Esophagus (tissue), 2 donors: Measurements from ENCODE around the gene PRXL2A. TPM values are rescaled to one million over a fixed set of nuclear protein-coding genes. Genes with fewer than 3 reads are reported as not detected.
"Not testable (repeated sequence)": the region's sequence is repeated elsewhere in the genome, so short reads cannot be mapped to it uniquely, and the experiment has no call there.

Source experiments
- H3K27ac ChIP-seq, 2 donors: one replicate each; pipeline ENCODE4 v1.5.1; 2013; ENCODE audit warnings: low read depth in 2 of 2, mild to moderate bottlenecking in 2 of 2, inconsistent platforms in 1 of 2, low read length in 1 of 2, moderate library complexity in 1 of 2
- H3K27me3 ChIP-seq, 2 donors: one replicate each; pipeline ENCODE4 v1.6.1; 2013; ENCODE audit warnings: low read length in 2 of 2, control low read depth in 1 of 2, mild to moderate bottlenecking in 1 of 2; ENCODE audit not compliant: insufficient read depth in 2 of 2, control insufficient read depth in 1 of 2
- H3K36me3 ChIP-seq, 2 donors: one replicate each; pipeline ENCODE4 v1.6.1; 2013; ENCODE audit warnings: low read length in 1 of 2; ENCODE audit not compliant: control insufficient read depth in 2 of 2, insufficient read depth in 2 of 2
- H3K4me1 ChIP-seq, 2 donors: one replicate each; pipeline ENCODE4 v1.6.1; 2013; ENCODE audit warnings: low read length in 1 of 2; ENCODE audit not compliant: control insufficient read depth in 2 of 2, insufficient read depth in 2 of 2
- H3K4me3 ChIP-seq, 2 donors: one replicate each; pipeline ENCODE4 v1.5.1; 2013; ENCODE audit warnings: low read length in 2 of 2, mild to moderate bottlenecking in 2 of 2, low read depth in 1 of 2, moderate library complexity in 1 of 2
- H3K9me3 ChIP-seq, 2 donors: one replicate each; pipeline ENCODE4 v1.6.1; 2013; ENCODE audit warnings: mild to moderate bottlenecking in 2 of 2, low read depth in 1 of 2, low read length in 1 of 2, moderate library complexity in 1 of 2; ENCODE audit not compliant: control insufficient read depth in 2 of 2, insufficient read depth in 1 of 2
- WGBS, 2 donors: extraction: QIAGEN DNeasy Blood & Tissue Kit; methylation state at CpG; one replicate each; pipeline ENCODE4 v1.1.7; 2013; 5-methylcytosine and 5-hydroxymethylcytosine counted together
- polyA plus RNA-seq, 2 donors: library from polyadenylated mRNA; stranded (reverse); fragments of 200-250 nt; gene quantifications; one replicate each; pipeline ENCODE4 v1.2.3, GENCODE V29; 2013
- donor health status: healthy with polysubstance abuse.
- donor health status: Bipolar disorder and iron deficiency.

The PRXL2A gene
- polyA plus RNA-seq, 2 donors: 47.3 to 87.9 TPM

DNA sequence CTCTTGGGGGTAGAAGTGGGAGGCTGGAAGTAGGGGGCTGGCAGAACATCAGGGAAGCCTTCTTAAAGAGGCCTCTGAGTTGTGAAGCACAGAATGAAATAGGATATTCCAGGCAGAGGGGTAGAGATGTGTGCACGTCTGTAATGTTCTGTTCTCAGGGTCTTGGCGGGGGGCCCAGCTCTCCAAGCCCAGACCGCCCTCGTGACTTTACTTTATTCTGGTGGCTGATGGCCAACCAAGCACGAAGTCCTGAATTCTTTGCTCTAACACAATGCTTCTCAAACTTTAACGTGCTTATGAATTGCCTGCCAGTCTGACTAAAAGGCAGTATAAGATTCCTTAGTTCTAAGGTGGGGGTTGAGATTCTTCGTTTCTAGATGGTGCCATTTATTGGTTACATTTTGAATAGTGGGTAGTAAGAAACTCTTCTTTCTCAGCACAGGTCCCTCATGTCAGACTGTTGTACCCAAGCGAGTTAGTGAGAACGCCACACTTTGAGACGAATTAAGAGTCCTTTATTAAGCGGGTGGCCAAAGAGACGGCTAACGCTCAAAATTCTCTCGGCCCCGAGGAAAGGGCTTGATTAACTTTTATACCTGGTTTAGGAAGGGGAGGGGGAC lies 8.2 kb downstream of the PRXL2A start:
- peaks cover 0 to 3% of the 10 kb centered on the region in 2 donors for H3K36me3 ChIP-seq
- peak overlapping the region in 1 of 2 donors; percentile 65 for H3K27ac ChIP-seq
- peaks cover 7 to 11% of the 10 kb centered on the region in 2 donors for H3K4me1 ChIP-seq
- 48 to 54% methylated on average over 15 of the region's 15 CpGs for WGBS, 2 donors
- H3K4me3 ChIP-seq: no peak overlapping the region
- H3K27me3 ChIP-seq: no peaks in the 10 kb centered on the region
- no peaks in the 10 kb centered on the region for H3K9me3 ChIP-seq

DNA sequence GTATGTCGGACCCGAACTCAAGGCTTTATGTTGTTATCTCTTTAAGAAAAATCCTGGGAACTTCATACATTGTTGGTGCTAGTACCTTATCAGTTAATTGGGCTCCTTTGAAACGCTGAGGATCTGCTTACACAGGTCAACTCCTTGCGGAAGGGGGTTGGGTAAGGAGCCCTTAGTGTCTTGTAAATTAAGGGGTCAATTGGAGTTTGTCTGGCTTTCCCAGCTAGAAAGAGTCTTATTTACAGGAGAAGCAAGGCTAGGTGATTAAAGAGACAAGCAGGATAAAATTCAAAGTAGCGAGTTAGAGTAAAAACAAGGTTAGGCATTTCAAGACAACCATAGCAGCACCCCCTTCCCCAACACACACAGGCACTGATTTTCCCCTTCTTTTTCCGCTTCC lies 8.9 kb downstream of the PRXL2A start:
- not testable (repeated sequence) for H3K9me3 ChIP-seq
- 76 to 83% methylated on average over 6 of the region's 6 CpGs for WGBS, 2 donors

DNA sequence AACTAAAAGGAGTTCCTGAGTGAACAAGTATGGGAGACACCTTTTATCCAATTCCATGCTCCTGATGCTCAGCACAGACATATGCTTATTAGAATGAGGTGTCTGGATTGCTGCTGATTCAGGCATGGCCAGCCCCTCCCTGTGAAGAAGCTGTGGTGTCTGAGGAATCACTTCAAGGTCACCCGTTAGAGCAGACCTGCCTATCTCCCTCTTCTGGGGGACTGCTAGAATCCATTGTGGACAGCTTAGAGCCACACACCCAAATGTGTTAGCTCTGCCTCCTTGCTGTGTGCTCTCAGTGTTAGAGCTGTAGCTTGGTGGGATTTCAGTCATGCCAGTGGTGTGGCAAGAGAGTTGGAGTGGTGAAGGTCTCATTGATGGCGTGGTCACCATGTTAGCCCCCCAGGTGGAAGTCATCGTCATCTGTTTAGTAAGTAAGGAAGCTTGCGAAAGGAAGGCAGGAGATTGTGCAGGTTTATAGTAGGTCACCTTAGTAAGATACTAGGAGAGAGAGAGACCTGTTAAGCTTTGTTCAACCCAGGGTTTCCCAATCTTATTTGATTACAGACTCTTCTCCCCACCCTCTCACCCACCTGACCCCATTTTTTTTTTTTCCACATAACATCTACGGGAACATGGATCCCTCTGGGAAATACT lies 12.8 kb downstream of the PRXL2A start:
- peaks cover 0 to 3% of the 10 kb centered on the region in 2 donors for H3K4me1 ChIP-seq
- H3K36me3 ChIP-seq: peaks cover 0 to 22% of the 10 kb centered on the region in 2 donors
- 83 to 90% methylated on average over 5 of the region's 5 CpGs for WGBS, 2 donors
- H3K27me3 ChIP-seq: no peaks in the 10 kb centered on the region
- no peak overlapping the region for H3K27ac ChIP-seq
- H3K4me3 ChIP-seq: no peak overlapping the region
- no peaks in the 10 kb centered on the region for H3K9me3 ChIP-seq

More for the DNA sequence above, 8.9 kb downstream of the PRXL2A start:
- H3K27ac ChIP-seq, H3K27me3 ChIP-seq, H3K4me3 ChIP-seq, H3K36me3 ChIP-seq: not testable (repeated sequence)
- H3K4me1 ChIP-seq: peaks cover 7 to 11% of the 10 kb centered on the region in 2 donors

DNA sequence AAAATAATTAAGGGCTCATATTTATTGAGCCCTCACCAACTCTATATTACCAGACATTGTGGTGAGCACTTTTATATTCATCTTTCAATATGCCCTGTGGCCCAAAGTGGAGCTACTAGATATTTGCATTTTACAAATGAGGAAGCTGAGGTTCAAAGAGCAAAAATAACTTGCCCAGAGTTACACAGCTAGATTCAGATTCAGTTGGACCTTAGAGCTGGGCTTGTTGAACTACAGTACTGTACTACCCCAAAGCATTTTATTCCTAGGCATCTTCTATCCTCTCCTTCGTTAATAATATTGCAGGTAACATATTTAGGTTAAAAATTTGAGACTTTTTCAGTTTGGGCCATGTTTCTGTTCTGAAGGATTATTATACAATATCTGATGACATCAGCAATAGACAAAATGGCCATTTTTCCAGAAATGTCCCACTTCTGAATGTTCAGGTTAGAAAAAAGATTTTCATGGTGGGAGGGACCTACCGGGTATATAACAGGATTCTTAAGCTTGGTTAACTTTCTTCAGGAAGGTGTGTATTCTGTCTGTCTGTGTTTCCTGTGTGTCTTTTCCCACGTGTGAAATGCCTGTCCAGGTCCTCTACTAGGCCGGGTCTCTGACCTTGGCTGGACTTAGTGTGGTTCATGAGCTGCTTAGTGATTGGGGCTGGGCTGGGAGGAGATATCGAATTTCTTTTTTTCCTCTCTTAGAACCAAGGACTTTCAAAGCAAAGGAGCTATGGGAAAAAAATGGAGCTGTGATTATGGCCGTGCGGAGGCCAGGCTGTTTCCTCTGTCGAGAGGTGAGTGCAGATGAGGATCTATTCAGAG lies 13.6 kb downstream of the PRXL2A start:
- Histone ChIP-seq H3K27ac (no peak overlapping the region), H3K36me3 (peaks cover 0 to 24% of the 10 kb centered on the region in 2 donors), H3K4me1 (peaks cover 0 to 3% of the 10 kb centered on the region in 2 donors), H3K9me3 (no peaks in the 10 kb centered on the region), H3K27me3 (no peaks in the 10 kb centered on the region), H3K4me3 (no peak overlapping the region)
- WGBS, 2 donors: 82 to 88% methylated on average over 8 of the region's 8 CpGs

GRCh38 chr10:80425901-80426300 lies 17.6 kb downstream of the PRXL2A start:
- Histone ChIP-seq H3K27ac (no peak overlapping the region), H3K9me3 (no peaks in the 10 kb centered on the region), H3K36me3 (peaks cover 0 to 31% of the 10 kb centered on the region in 2 donors), H3K27me3 (no peaks in the 10 kb centered on the region), H3K4me3 (no peak overlapping the region), H3K4me1 (no peaks in the 10 kb centered on the region)
- 92 to 96% methylated on average over 2 of the region's 2 CpGs for WGBS, 2 donors

GRCh38 chr10:80427541-80427940 lies 19.2 kb downstream of the PRXL2A start:
- Histone ChIP-seq H3K4me3 (no peak overlapping the region), H3K27ac (no peak overlapping the region), H3K9me3 (no peaks in the 10 kb centered on the region), H3K27me3 (no peaks in the 10 kb centered on the region), H3K36me3 (peaks cover 0 to 31% of the 10 kb centered on the region in 2 donors), H3K4me1 (no peaks in the 10 kb centered on the region)
- 94 to 96% methylated on average over 2 of the region's 2 CpGs for WGBS, 2 donors

DNA sequence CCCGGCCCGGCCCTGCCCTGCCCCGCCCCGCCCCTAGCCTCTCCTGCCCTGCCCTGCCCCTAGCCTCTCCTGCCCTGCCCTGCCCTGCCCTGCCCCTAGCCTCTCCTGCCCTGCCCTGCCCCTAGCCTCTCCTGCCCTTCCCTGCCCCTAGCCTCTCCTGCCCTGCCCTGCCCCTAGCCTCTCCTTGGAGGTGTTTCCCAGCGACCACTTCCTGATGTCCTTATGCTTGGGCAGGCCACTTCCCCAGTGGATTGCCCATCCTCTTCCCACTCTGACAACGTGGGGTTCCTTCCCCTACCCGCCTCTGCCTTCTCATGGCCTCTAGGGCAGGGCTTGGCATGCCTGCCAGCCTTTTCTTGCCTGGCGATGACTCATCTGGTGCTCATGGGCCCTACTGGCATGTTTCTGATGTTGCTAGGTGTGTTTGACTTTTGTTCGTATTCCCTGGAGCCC lies 21.2 kb downstream of the PRXL2A start:
- Histone ChIP-seq H3K9me3 (no peaks in the 10 kb centered on the region), H3K36me3 (peaks cover 0 to 19% of the 10 kb centered on the region in 2 donors), H3K4me1 (no peaks in the 10 kb centered on the region), H3K27me3 (no peaks in the 10 kb centered on the region), H3K27ac (peak overlapping the region; percentile 75 to 97), H3K4me3 (no peak overlapping the region)
- WGBS, 2 donors: 36 to 54% methylated on average over 9 of the region's 9 CpGs

DNA sequence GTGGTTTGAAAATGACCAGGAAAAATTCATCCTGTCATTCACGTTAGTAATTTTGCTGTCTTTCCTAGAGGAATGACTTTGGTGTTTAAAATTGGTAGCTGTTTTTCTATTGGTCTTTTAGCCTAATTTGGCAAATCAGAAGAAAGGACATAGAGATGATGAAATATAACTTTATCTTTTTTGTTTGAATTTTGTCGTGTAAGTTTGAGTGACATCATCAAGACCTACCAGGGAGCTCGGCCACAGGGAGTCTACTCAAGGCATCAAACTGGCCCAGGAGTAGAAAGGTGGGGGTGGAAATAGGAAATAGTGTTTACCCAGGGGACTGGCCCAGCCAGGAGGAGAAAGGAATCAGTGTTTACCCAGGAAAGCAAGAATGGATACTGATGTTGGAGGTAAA lies 24.8 kb downstream of the PRXL2A start:
- Histone ChIP-seq H3K4me1 (no peaks in the 10 kb centered on the region), H3K9me3 (no peaks in the 10 kb centered on the region), H3K27ac (no peak overlapping the region), H3K4me3 (no peak overlapping the region), H3K36me3 (peaks cover 0 to 6% of the 10 kb centered on the region in 2 donors), H3K27me3 (no peaks in the 10 kb centered on the region)
- 71 to 72% methylated on average over 3 of the region's 3 CpGs for WGBS, 2 donors

DNA sequence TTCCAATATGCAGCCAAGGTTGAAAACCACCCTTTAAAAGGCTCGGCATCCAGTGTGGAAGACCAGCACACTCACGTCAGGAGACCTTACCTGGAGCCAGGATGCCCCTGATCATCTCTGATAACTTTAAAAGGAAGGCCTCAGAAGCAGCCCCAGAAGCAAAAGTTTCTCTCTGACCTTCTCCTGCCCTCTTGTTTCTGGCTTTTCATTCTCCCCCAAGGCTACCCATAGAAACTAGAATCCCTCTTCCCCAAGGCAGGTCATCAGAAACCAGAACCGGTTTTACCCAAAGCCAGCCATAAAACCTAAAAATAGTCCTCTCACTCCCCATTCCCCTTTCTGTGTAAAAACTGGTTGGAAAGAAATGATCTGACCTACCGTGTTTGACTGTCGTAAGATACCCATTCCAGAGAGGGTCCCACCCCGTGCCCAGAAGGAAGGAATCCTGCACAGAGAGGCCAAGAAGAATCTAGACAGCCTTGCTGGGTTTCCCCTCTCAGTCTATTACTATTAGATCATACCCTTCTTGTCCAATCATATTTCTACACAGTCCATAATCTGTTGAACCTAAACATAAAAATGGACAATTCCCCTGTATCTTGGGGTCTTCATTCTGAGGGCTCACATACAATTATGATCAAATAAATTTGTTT lies 28.2 kb downstream of the PRXL2A start:
- Histone ChIP-seq H3K4me3 (no peak overlapping the region), H3K4me1 (no peaks in the 10 kb centered on the region), H3K36me3 (peaks cover 0 to 3% of the 10 kb centered on the region in 2 donors), H3K27ac (no peak overlapping the region), H3K9me3 (no peaks in the 10 kb centered on the region), H3K27me3 (no peaks in the 10 kb centered on the region)
- 47 to 70% methylated on average over 6 of the region's 6 CpGs for WGBS, 2 donors
